Measurements from ENCODE around the gene KRTAP5-3.

KRTAP5-3 gene

DNA sequence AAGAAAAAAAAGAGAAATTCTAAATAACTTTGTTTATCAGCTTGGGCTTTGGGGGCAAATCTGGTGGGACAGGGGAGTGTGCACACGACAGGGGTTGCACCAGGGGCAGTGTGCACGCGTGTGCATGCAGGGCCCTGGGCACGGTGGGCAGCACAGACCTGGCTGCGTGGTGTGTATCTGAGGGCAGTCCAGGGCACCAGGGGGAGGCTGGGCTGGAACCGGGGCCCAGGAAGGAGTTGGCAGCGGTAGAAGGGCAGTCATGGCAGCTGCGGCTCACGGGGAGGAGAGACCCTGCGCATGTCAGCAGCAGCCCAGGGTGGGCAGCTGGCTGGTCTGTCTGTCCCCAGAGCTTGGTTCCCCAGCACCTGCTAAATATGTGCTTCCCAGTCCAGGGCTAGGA lies 25.6 kb upstream of the KRTAP5-3 start:
- TF ChIP-seq, protein P1, sequence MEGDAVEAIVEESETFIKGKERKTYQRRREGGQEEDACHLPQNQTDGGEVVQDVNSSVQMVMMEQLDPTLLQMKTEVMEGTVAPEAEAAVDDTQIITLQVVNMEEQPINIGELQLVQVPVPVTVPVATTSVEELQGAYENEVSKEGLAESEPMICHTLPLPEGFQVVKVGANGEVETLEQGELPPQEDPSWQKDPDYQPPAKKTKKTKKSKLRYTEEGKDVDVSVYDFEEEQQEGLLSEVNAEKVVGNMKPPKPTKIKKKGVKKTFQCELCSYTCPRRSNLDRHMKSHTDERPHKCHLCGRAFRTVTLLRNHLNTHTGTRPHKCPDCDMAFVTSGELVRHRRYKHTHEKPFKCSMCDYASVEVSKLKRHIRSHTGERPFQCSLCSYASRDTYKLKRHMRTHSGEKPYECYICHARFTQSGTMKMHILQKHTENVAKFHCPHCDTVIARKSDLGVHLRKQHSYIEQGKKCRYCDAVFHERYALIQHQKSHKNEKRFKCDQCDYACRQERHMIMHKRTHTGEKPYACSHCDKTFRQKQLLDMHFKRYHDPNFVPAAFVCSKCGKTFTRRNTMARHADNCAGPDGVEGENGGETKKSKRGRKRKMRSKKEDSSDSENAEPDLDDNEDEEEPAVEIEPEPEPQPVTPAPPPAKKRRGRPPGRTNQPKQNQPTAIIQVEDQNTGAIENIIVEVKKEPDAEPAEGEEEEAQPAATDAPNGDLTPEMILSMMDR (IDR thresholded peaks at IDR 0.05; ENCODE audit: extremely low read depth, missing control alignments), result no peak
- no peak for DNase-seq (ENCODE audit: low spot score)

DNA sequence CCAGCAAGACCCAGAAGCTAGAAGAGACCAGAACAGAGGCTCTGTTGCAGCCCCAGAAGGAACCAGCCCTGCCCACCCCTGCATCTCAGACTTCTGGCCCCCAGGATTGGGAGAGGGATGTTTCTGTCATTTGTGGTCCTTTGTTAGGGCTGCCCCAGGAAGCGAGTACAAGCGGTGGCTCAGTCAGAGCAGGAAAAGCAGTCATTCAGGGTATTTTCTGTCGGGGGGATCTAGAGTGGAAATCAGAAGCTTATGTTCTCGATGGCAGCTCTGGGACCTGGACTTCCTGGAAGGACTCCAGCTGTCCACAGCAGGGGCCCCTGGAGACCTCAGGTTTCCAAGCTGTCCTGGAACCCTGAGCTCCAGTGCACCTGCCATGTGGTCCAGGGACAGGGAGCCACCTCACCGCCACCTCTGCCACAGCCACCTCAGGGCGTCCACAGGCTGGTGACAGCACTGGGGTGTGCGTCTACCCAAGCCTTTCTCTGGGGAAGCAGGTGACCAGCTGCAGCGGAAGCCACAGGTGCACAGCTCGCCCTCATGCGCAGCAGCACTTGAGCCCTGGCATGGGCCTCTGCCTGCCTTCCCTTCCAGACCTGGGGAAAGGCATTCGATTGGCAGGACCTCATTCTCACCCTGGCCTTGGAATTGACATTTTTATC lies 23.9 kb upstream of the KRTAP5-3 start:
- TF ChIP-seq, protein P1 (IDR thresholded peaks at IDR 0.05; ENCODE audit: extremely low read depth, missing control alignments), result no peak
- DNase-seq (ENCODE audit: low spot score), result no peak

DNA sequence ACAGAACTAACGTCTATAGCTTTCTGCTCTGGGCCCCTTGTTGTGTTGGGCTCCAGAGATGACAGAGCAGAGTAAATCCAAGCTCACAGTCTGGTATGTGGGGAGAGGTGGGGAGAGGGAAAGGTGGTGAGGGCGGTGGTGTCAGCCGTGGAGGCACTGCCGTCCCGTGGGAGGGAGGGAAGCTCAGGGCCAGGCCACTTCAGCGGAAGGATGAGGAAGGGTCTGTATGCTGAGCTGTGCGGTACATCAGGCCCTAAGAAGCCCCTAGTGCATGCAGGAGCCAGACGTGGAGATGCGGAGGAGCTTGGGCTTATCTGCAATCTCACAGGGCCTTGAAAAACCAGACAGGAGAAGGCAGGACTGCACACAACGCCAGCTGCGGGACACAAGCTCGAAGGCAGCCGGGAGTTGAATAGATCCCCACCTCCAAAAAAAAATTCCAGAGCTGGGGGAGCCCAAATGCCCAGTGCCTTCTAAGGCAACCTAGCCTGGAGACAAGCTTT lies 22.9 kb upstream of the KRTAP5-3 start:
- TF ChIP-seq, protein P1 (IDR thresholded peaks at IDR 0.05; ENCODE audit: extremely low read depth, missing control alignments), result no peak
- no peak for DNase-seq (ENCODE audit: low spot score)

DNA sequence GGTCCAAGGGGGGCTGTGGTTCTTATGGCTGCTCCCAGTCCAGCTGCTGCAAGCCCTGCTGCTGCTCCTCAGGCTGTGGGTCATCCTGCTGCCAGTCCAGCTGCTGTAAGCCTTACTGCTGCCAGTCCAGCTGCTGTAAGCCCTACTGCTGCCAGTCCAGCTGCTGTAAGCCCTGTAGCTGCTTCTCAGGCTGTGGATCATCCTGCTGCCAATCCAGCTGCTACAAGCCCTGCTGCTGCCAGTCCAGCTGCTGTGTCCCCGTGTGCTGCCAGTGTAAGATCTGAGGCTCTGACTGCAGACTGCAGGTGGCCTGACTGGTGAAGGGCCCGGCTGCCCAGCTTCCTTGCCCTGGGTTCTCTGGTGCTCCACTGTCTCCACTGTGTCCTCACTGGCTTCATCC lies 22.0 kb upstream of the KRTAP5-3 start:
- TF ChIP-seq, protein P1 (IDR thresholded peaks at IDR 0.05; ENCODE audit: extremely low read depth, missing control alignments), result no peak
- DNase-seq (ENCODE audit: low spot score), result no peak

DNA sequence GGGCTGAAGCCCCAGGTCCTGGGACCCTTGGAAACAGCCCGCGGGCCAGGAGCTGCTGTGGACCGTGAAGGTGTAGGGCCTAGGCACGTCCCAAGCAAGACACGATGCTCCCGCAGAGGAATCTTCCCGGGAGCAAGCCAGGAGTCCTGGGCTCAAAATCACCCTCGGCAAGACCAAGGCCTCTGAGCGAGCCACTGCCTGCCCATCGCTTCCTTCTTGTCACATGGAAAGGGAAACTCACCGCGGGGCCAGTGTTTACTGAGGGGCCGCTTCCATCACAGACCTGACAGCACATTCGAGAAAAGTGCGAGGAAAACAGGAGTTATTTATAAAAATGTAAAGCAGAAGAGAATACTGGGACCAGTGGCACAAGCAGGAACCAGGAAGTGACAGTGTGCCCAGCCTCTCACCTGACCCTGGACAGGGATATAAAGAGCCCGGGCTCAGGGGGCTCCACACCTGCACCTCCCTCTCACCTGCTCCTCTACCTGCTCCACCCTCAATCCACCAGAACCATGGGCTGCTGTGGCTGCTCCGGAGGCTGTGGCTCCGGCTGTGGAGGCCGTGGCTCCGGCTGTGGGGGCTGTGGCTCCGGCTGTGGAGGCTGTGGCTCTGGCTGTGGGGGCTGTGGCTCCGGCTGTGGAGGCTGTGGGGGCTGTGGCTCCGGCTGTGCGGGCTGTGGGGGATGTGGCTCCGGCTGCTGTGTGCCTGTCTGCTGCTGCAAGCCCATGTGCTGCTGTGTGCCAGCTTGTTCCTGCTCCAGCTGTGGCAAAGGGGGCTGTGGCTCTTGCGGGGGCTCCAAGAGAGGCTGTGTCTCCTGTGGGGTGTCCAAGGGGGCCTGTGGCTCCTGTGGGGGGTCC lies 21.3 kb upstream of the KRTAP5-3 start, which contains the start of gene KRTAP5-5:
KRTAP5-5 (plus strand) TSS at position 450 of the 860 bp plus-strand sequence; CDS start at position 516, 66 bp downstream.
- TF ChIP-seq, protein P1 (IDR thresholded peaks at IDR 0.05; ENCODE audit: extremely low read depth, missing control alignments), result no peak
- DNase-seq (ENCODE audit: low spot score), result no peak

DNA sequence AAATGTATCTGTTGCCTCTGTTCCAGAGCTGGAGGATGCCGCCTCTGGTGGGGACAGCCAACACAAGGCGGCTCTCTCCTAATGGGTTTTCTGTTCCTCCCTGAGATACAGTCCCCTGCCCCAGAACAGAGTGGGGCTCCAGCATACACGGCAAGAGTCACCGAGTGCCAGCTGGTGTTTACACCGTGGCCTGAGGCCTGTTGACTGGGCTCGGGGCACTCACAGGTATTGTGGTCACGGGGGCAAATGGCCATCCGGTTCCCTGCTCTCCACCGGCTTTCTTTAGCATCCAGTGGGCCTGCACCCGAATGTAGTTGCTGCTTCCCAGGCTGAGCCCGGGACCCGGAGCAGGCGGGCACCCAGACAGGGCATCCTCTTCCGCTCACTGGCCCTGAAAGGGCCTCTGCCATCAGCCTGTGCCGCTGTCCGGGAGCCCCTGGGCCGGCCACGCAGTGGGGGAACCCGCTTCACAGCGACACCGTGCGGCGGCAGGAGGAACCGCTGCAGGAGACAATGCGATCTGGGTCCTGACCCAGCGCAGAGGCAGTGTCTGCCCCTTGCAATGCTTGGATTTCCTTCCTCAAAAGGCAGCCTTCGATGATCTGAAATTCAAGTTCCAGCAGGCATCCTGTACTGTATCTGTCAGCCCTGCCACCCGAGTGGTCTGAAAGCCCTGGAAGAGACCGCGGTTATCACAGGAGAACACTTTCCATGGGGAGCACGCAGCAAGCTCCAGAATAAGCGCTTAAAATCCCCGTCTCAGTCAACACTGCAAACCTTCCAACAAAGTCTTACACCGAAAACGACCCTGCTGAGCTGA lies 20.5 kb upstream of the KRTAP5-3 start:
- peak; percentile 89 for DNase-seq (ENCODE audit: low spot score)
- TF ChIP-seq, protein P1 (IDR thresholded peaks at IDR 0.05; ENCODE audit: extremely low read depth, missing control alignments), result peak; percentile 88

All from GM20000 (cell line).